ENCODE measurements around the gene LUC7L3. TPM values are rescaled to one million over a fixed set of nuclear protein-coding genes. Genes with fewer than 3 reads are reported as not detected.

Gene LUC7L3
- total and polyA plus RNA-seq, 4 donors = 38.1 to 188 (median 89.4) TPM

DNA sequence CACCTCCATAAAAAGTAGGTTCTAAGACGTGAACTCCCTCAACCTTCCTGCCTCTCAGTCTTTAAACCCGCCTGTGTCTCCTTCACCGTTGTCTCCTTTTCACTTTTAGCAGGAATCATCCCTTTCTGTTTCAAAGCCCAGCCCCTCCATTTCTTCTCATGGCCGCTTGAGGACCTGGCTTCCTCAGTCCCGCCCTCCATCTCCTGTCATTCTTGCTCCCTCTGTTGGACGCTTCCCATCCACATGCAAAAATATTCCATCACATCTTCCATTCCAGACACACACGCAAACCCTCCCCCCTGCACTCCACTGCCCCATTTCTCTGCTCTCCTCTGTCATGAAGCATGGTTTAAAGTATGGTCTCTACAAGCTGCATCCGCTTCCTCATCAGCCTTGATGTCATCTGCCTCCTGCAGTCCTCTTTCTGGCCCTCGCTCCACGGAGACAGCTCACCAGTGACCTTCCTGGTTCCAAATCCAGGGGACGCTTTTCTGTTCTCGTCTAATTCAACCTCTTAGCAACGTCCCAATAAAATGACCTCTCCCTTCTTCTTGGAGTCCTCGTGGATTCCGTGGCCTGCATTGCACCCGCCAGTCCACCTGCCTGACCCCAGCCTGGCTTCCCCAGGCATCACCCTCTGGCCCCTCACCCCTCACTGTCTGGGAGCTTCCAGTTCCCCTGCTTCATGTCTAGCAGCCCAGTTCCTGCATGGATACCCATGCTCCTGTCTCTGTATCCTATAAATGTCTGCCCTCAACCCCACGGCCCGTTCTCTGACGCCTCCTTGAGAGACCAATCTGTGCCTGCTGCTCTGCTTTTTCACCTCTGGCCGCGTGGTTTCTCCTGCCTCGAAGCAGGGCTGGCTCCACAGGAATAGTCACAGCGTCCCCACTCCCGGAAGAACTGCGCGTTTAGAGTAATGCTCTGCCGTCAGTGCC, 37.9 kb upstream of the LUC7L3 start:
- H3K27me3 ChIP-seq (ENCODE audit: control insufficient read depth in 3 of 3, insufficient read depth in 3 of 3, low read length in 2 of 3) = no peaks in the 10 kb centered on the region
- no peak overlapping the region for H3K27ac ChIP-seq (ENCODE audit: low read depth in 1 of 2, low read length in 1 of 2)
- peaks cover 0 to 7% (median 4%) of the 10 kb centered on the region in 4 donors for H3K36me3 ChIP-seq (ENCODE audit: control insufficient read depth in 4 of 4, insufficient read depth in 4 of 4, low read length in 4 of 4)
- 59 to 61% methylated on average over 27 of the region's 27 CpGs for WGBS, 2 donors
- peak; percentile 79 to 91 (median 90) for DNase-seq
- peaks cover 0 to 10% (median 3%) of the 10 kb centered on the region in 5 donors for H3K4me1 ChIP-seq (ENCODE audit: control insufficient read depth in 5 of 5, insufficient read depth in 5 of 5, low read length in 5 of 5)
- H3K9ac ChIP-seq (ENCODE audit: insufficient read depth in 1 of 2, low read length in 2 of 2) = peak overlapping the region in 1 of 2 donors; percentile 26
- peak; percentile 56 for TF ChIP-seq CTCF (IDR thresholded peaks at IDR 0.05; ENCODE audit: control extremely low read depth, extremely low read depth)
- H3K4me3 ChIP-seq = no peak overlapping the region
- no peaks in the 10 kb centered on the region for H3K9me3 ChIP-seq (ENCODE audit: control insufficient read depth in 4 of 4, insufficient read depth in 3 of 4, low read length in 3 of 4)
- ATAC-seq (ENCODE audit: insufficient read depth, low FRiP score) = no peak

GRCh38 chr17:50682441-50682840, 37.0 kb upstream of the LUC7L3 start:
- Histone ChIP-seq H3K36me3 (ENCODE audit: control insufficient read depth in 4 of 4, insufficient read depth in 4 of 4, low read length in 4 of 4) (peaks cover 0 to 3% (median 2%) of the 10 kb centered on the region in 4 donors), H3K4me1 (ENCODE audit: control insufficient read depth in 5 of 5, insufficient read depth in 5 of 5, low read length in 5 of 5) (peaks cover 0 to 13% (median 3%) of the 10 kb centered on the region in 5 donors), H3K27ac (ENCODE audit: low read depth in 1 of 2, low read length in 1 of 2) (no peak overlapping the region), H3K27me3 (ENCODE audit: control insufficient read depth in 3 of 3, insufficient read depth in 3 of 3, low read length in 2 of 3) (no peaks in the 10 kb centered on the region), H3K9ac (ENCODE audit: insufficient read depth in 1 of 2, low read length in 2 of 2) (no peak overlapping the region), H3K4me3 (no peak overlapping the region), H3K9me3 (ENCODE audit: control insufficient read depth in 4 of 4, insufficient read depth in 3 of 4, low read length in 3 of 4) (no peaks in the 10 kb centered on the region)
- ATAC-seq (ENCODE audit: insufficient read depth, low FRiP score) (no peak), DNase-seq (no peak)
- TF ChIP-seq CTCF (IDR thresholded peaks at IDR 0.05; ENCODE audit: control extremely low read depth, extremely low read depth) = no peak
- whole genome bisulfite sequencing, 2 donors = 87 to 91% methylated on average over 3 of the region's 3 CpGs

GRCh38 chr17:50682938-50683337, 36.5 kb upstream of the LUC7L3 start:
- Histone ChIP-seq H3K36me3 (ENCODE audit: control insufficient read depth in 4 of 4, insufficient read depth in 4 of 4, low read length in 4 of 4) (peaks cover 0 to 3% (median 1%) of the 10 kb centered on the region in 4 donors), H3K27ac (ENCODE audit: low read depth in 1 of 2, low read length in 1 of 2) (no peak overlapping the region), H3K4me1 (ENCODE audit: control insufficient read depth in 5 of 5, insufficient read depth in 5 of 5, low read length in 5 of 5) (peaks cover 0 to 13% (median 5%) of the 10 kb centered on the region in 5 donors), H3K27me3 (ENCODE audit: control insufficient read depth in 3 of 3, insufficient read depth in 3 of 3, low read length in 2 of 3) (no peaks in the 10 kb centered on the region), H3K4me3 (no peak overlapping the region), H3K9me3 (ENCODE audit: control insufficient read depth in 4 of 4, insufficient read depth in 3 of 4, low read length in 3 of 4) (no peaks in the 10 kb centered on the region), H3K9ac (ENCODE audit: insufficient read depth in 1 of 2, low read length in 2 of 2) (no peak overlapping the region)
- DNase-seq = no peak
- no peak for TF ChIP-seq CTCF (IDR thresholded peaks at IDR 0.05; ENCODE audit: control extremely low read depth, extremely low read depth)
- 94 to 98% methylated on average over 3 of the region's 3 CpGs for WGBS, 2 donors
- no peak for ATAC-seq (ENCODE audit: insufficient read depth, low FRiP score)

All from lung (tissue), 12 donors.